Body of pancreas (tissue), 4 donors: ENCODE results near the gene PLPPR1. TPM values are rescaled to one million over a fixed set of nuclear protein-coding genes. Genes with fewer than 3 reads are reported as not detected.

ENCODE experiments used
- ATAC-seq: fragments of 150-250 bp; one replicate; pipeline ENCODE4 v1.9.1; 2016
- DNase-seq, 4 donors: peaks; one replicate each; pipeline ENCODE4 v3.0.0-alpha.2; 2019
- H3K27ac ChIP-seq, 4 donors: fragments of 200-600 bp; sonication (generic); 1 replicate in 3 of 4; 2 replicates in 1 of 4; pipeline versions ENCODE4 v1.5.1 to v1.6.1; 2016 to 2019; ENCODE audit warnings: mild to moderate bottlenecking in 1 of 4, mixed read lengths in 1 of 4, moderate library complexity in 1 of 4
- H3K27me3 ChIP-seq, 2 donors: fragments of 200-600 bp; sonication (generic); one replicate each; pipeline ENCODE4 v1.6.0; 2016; ENCODE audit warnings: mild to moderate bottlenecking in 1 of 2
- H3K36me3 ChIP-seq, 2 donors: fragments of 200-600 bp; sonication (generic); replicated peaks in 1 of 2; 2 replicates each; pipeline ENCODE4 v1.5.1; 2016; ENCODE audit warnings: low read depth in 2 of 2; ENCODE audit not compliant: insufficient read depth in 1 of 2
- H3K4me1 ChIP-seq: fragments of 200-600 bp; sonication (generic); one replicate; pipeline ENCODE4 v1.6.0; 2016
- H3K4me3 ChIP-seq, 2 donors: fragments of 200-600 bp; sonication (generic); 1 replicate in 1 of 2; 2 replicates in 1 of 2; pipeline ENCODE4 v1.5.1; 2016 to 2019
- H3K9me3 ChIP-seq, 3 donors: fragments of 200-600 bp; sonication (generic); 1 replicate in 2 of 3; 2 replicates in 1 of 3; pipeline ENCODE4 v1.5.1; 2016
- POLR2A ChIP-seq, 3 donors: fragments of 450-650 bp; IDR thresholded peaks; one replicate each; pipeline ENCODE4 v1.6.1; 2016; ENCODE audit warnings: antibody characterized with exemption in 3 of 3, mild to moderate bottlenecking in 2 of 3
- whole genome bisulfite sequencing, 2 donors: methylation state at CpG; one replicate each; pipeline ENCODE4 v1.1.5; 2017; 5-methylcytosine and 5-hydroxymethylcytosine counted together
- intact Hi-C: fragments of 100-400 bp; cut with DNase I; formaldehyde crosslinking; loops from one replicate; pipeline ENCODE4 v1.15.1; 2023
- total RNA-seq, 2 donors: library from RNA; depleted of rRNA; stranded (reverse); fragments of >200 nt; gene quantifications; one replicate each; pipeline ENCODE4 v1.1.0, GENCODE V29; 2016
- TF ChIP-seq, protein P1 (sequence below), 7 experiments: fragments of 450-650 bp in 4 of 7; fragments of 200-600 bp in 3 of 7; sonication (generic) in 3 of 7; IDR thresholded peaks; one replicate each; pipeline ENCODE4 v1.5.1; 2016 to 2019; ENCODE audit warnings: antibody characterized with exemption in 7 of 7

Gene PLPPR1
- total RNA-seq, 2 donors from 2014 or later: 0.26 TPM; not detected in 1

DNA sequence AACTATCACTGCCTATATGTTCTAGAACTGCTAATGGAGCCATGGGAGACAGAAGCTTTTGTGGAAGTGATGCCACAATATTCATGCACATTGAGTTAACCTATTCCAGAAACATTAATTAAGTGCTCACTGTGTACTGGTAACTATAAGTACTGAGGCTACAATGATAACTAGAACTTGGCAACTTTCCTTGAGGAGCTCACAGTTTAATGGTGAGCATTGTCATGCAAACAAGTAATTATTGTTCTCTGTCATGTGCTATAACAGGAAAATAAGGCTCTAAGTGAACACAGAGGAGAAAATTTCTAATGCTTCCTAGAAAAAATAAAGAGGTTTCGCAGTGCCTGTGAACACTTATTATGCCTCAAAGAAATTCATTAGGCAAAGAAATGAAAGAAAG lies 214.1 kb downstream of the PLPPR1 start:
- 91 to 94% methylated on average over 1 of the region's 1 CpG for WGBS, 2 donors
- H3K9me3 ChIP-seq: peaks cover 0 to 4% (median 0%) of the 10 kb centered on the region in 3 donors
- H3K36me3 ChIP-seq: no peaks in the 10 kb centered on the region
- TF ChIP-seq, protein P1, sequence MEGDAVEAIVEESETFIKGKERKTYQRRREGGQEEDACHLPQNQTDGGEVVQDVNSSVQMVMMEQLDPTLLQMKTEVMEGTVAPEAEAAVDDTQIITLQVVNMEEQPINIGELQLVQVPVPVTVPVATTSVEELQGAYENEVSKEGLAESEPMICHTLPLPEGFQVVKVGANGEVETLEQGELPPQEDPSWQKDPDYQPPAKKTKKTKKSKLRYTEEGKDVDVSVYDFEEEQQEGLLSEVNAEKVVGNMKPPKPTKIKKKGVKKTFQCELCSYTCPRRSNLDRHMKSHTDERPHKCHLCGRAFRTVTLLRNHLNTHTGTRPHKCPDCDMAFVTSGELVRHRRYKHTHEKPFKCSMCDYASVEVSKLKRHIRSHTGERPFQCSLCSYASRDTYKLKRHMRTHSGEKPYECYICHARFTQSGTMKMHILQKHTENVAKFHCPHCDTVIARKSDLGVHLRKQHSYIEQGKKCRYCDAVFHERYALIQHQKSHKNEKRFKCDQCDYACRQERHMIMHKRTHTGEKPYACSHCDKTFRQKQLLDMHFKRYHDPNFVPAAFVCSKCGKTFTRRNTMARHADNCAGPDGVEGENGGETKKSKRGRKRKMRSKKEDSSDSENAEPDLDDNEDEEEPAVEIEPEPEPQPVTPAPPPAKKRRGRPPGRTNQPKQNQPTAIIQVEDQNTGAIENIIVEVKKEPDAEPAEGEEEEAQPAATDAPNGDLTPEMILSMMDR (IDR thresholded peaks at IDR 0.05): no peak
- no peak for TF ChIP-seq POLR2A (IDR thresholded peaks at IDR 0.05)
- intact Hi-C loops: no loop called here
- H3K4me3 ChIP-seq: no peak overlapping the region
- DNase-seq (no peak), ATAC-seq (no peak)
- H3K27me3 ChIP-seq: no peaks in the 10 kb centered on the region
- no peaks in the 10 kb centered on the region for H3K4me1 ChIP-seq
- H3K27ac ChIP-seq: no peak overlapping the region

- H3K36me3 ChIP-seq: no peaks in the 10 kb centered on the region
- H3K4me1 ChIP-seq: no peaks in the 10 kb centered on the region
- H3K27ac ChIP-seq: no peak overlapping the region
- intact Hi-C loops: no loop called here
- TF ChIP-seq POLR2A (IDR thresholded peaks at IDR 0.05): no peak
- TF ChIP-seq, protein P1 (IDR thresholded peaks at IDR 0.05): no peak
- no peak overlapping the region for H3K4me3 ChIP-seq
- H3K27me3 ChIP-seq: no peaks in the 10 kb centered on the region
- no peak for DNase-seq
- 18 to 58% methylated on average over 1 of the region's 1 CpG for WGBS, 2 donors
- no peaks in the 10 kb centered on the region for H3K9me3 ChIP-seq
- ATAC-seq: no peak
These were observed 218.2 kb downstream of the PLPPR1 start for GRCh38 chr9:101246691-101247090.

GRCh38 chr9:101247297-101247696 lies 218.8 kb downstream of the PLPPR1 start:
- no peak for ATAC-seq
- no peak overlapping the region for H3K27ac ChIP-seq
- H3K9me3 ChIP-seq: no peaks in the 10 kb centered on the region
- DNase-seq: no peak
- no peaks in the 10 kb centered on the region for H3K4me1 ChIP-seq
- H3K27me3 ChIP-seq: no peaks in the 10 kb centered on the region
- TF ChIP-seq POLR2A (IDR thresholded peaks at IDR 0.05): no peak
- TF ChIP-seq, protein P1 (IDR thresholded peaks at IDR 0.05): no peak
- H3K4me3 ChIP-seq: no peak overlapping the region
- WGBS, 2 donors: 56 to 85% methylated on average over 2 of the region's 2 CpGs
- no peaks in the 10 kb centered on the region for H3K36me3 ChIP-seq
- intact Hi-C loops: no loop called here

GRCh38 chr9:101254733-101255433 lies 226.4 kb downstream of the PLPPR1 start:
- Histone ChIP-seq H3K27me3 (no peaks in the 10 kb centered on the region), H3K27ac (no peak overlapping the region), H3K4me1 (no peaks in the 10 kb centered on the region), H3K9me3 (no peaks in the 10 kb centered on the region), H3K36me3 (no peaks in the 10 kb centered on the region), H3K4me3 (no peak overlapping the region)
- no peak for DNase-seq
- WGBS, 2 donors: 52 to 54% methylated on average over 1 of the region's 1 CpG
- no peak for ATAC-seq
- TF ChIP-seq, protein P1 (IDR thresholded peaks at IDR 0.05): no peak
- no peak for TF ChIP-seq POLR2A (IDR thresholded peaks at IDR 0.05)
- intact Hi-C loops: no loop called here

DNA sequence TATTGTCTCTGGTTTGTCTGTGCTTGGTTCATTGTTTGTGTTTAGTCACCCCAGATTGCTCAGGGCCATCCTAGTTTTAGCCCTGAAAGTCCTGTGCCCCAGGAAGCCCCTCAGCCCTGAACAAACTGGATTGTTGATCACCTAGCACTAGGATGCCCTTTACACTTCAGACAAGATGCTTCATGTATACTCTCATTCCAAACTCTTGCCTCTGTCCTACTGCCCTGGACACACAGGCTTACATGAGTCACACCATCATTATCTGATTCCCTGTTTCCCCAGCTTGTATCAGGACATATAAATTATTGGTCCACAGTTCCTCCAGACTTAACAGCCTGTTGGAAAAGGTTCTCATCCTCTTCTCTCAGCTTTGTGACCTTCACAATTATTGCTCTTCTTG lies 236.2 kb downstream of the PLPPR1 start:
- no peaks in the 10 kb centered on the region for H3K27me3 ChIP-seq
- ATAC-seq (no peak), DNase-seq (no peak)
- intact Hi-C loops: no loop called here
- no peak overlapping the region for H3K4me3 ChIP-seq
- TF ChIP-seq, protein P1 (IDR thresholded peaks at IDR 0.05): no peak
- no peak for TF ChIP-seq POLR2A (IDR thresholded peaks at IDR 0.05)
- no peak overlapping the region for H3K27ac ChIP-seq
- H3K4me1 ChIP-seq: no peaks in the 10 kb centered on the region
- H3K36me3 ChIP-seq: no peaks in the 10 kb centered on the region
- no peaks in the 10 kb centered on the region for H3K9me3 ChIP-seq
